Measurements from ENCODE around the gene HOXA3. TPM values are rescaled to one million over a fixed set of nuclear protein-coding genes. Genes with fewer than 3 reads are reported as not detected.

Gene HOXA3
- total RNA-seq, 6 donors from 2014 or later, result 0.20 to 11.4 (median 3.5) TPM

DNA sequence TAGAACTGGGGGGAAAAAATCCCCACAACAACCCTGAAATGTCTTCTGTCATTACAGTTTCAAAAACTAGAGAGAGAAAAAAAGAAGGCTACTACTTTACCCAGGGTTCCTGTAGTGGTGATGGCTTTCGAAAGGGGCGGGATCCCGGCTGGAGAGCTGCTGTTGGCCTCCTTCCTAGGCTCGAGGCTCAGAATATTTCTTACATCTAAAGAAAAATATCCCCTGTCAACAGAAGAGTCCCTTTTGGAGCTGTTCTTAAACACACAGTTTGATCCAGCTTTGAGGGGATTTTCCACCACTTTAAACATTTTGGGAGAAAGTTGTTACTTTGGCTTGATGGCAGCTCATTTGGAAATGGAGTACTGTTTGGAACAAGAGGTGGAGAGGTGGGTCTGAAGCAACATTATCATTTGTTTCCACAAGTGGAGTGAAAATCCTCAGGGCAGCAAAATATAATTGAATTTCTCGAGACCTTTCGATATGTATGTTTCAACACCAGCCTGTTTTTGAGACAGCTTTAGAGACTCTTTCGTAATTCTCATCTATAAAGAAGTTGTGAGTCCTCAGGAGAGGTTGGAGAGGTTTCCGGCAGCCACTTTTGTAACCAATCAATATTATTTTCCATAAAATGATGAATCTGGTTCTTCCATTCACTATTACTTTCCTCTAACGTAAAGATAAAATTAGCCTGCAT, 42.5 kb upstream of the HOXA3 start:
- peaks cover 0 to 93% (median 57%) of the 10 kb centered on the region in 4 donors for H3K27me3 ChIP-seq
- no peak for ATAC-seq (ENCODE audit: low FRiP score in 2 of 2)
- 31% methylated on average over 9 of the region's 9 CpGs for WGBS, 2 donors

DNA sequence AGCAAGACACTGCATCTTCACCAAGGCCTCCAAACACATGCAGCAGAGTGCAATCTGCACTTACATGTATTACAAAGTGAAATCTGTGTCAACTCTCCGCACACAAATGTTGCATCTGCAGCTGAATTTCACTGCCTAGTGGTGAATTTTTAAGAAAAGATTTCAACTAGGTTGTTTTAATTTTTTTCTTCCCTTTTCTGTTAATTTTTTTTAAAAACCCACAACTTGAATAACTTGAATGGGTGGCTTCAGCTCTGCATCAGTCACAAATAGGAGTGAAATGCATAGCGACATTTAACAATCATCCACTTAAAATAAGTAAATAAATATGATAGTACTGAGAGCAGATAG, 41.6 kb upstream of the HOXA3 start:
- 31 to 35% methylated on average over 2 of the region's 2 CpGs for WGBS, 2 donors

More for the DNA sequence above, 42.5 kb upstream of the HOXA3 start:
- TF ChIP-seq EP300 (IDR thresholded peaks at IDR 0.05) (no peak), POLR2AphosphoS5 (IDR thresholded peaks at IDR 0.05) (no peak), POLR2A (IDR thresholded peaks at IDR 0.05) (no peak)
- TF ChIP-seq, protein P1, sequence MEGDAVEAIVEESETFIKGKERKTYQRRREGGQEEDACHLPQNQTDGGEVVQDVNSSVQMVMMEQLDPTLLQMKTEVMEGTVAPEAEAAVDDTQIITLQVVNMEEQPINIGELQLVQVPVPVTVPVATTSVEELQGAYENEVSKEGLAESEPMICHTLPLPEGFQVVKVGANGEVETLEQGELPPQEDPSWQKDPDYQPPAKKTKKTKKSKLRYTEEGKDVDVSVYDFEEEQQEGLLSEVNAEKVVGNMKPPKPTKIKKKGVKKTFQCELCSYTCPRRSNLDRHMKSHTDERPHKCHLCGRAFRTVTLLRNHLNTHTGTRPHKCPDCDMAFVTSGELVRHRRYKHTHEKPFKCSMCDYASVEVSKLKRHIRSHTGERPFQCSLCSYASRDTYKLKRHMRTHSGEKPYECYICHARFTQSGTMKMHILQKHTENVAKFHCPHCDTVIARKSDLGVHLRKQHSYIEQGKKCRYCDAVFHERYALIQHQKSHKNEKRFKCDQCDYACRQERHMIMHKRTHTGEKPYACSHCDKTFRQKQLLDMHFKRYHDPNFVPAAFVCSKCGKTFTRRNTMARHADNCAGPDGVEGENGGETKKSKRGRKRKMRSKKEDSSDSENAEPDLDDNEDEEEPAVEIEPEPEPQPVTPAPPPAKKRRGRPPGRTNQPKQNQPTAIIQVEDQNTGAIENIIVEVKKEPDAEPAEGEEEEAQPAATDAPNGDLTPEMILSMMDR (IDR thresholded peaks at IDR 0.05), result no peak
- Histone ChIP-seq H3K4me1 (peaks cover 23 to 31% (median 27%) of the 10 kb centered on the region in 4 donors), H3K27ac (no peak overlapping the region), H3K36me3 (no peaks in the 10 kb centered on the region), H3K9me3 (no peaks in the 10 kb centered on the region), H3K4me3 (no peak overlapping the region)
- no peak for DNase-seq

GRCh38 chr7:27193335-27194001, 41.1 kb upstream of the HOXA3 start:
- Histone ChIP-seq H3K4me1 (peaks cover 24 to 33% (median 28%) of the 10 kb centered on the region in 4 donors), H3K9me3 (no peaks in the 10 kb centered on the region), H3K27ac (no peak overlapping the region), H3K4me3 (peak overlapping the region in 3 of 4 donors; percentile 22 to 37 (median 37)), H3K36me3 (no peaks in the 10 kb centered on the region), H3K27me3 (peaks cover under 1 to 96% (median 58%) of the 10 kb centered on the region in 4 donors)
- TF ChIP-seq POLR2A (IDR thresholded peaks at IDR 0.05) (no peak), POLR2AphosphoS5 (IDR thresholded peaks at IDR 0.05) (no peak), EP300 (IDR thresholded peaks at IDR 0.05) (no peak)
- TF ChIP-seq, protein P1 (IDR thresholded peaks at IDR 0.05), result no peak
- WGBS, 2 donors, result 15 to 19% methylated on average over 24 to 29 of the region's 29 CpGs
- ATAC-seq (ENCODE audit: low FRiP score in 2 of 2) (no peak), DNase-seq (no peak)

More for the DNA sequence above, 41.6 kb upstream of the HOXA3 start:
- H3K36me3 ChIP-seq, result no peaks in the 10 kb centered on the region
- no peak overlapping the region for H3K4me3 ChIP-seq
- TF ChIP-seq, protein P1 (IDR thresholded peaks at IDR 0.05), result no peak
- TF ChIP-seq POLR2AphosphoS5 (IDR thresholded peaks at IDR 0.05), result no peak
- no peak for TF ChIP-seq EP300 (IDR thresholded peaks at IDR 0.05)
- TF ChIP-seq POLR2A (IDR thresholded peaks at IDR 0.05), result no peak
- peaks cover 23 to 29% (median 26%) of the 10 kb centered on the region in 4 donors for H3K4me1 ChIP-seq
- H3K9me3 ChIP-seq, result no peaks in the 10 kb centered on the region
- peaks cover 0 to 96% (median 58%) of the 10 kb centered on the region in 4 donors for H3K27me3 ChIP-seq
- H3K27ac ChIP-seq, result no peak overlapping the region
- no peak for DNase-seq
- ATAC-seq (ENCODE audit: low FRiP score in 2 of 2), result no peak

DNA sequence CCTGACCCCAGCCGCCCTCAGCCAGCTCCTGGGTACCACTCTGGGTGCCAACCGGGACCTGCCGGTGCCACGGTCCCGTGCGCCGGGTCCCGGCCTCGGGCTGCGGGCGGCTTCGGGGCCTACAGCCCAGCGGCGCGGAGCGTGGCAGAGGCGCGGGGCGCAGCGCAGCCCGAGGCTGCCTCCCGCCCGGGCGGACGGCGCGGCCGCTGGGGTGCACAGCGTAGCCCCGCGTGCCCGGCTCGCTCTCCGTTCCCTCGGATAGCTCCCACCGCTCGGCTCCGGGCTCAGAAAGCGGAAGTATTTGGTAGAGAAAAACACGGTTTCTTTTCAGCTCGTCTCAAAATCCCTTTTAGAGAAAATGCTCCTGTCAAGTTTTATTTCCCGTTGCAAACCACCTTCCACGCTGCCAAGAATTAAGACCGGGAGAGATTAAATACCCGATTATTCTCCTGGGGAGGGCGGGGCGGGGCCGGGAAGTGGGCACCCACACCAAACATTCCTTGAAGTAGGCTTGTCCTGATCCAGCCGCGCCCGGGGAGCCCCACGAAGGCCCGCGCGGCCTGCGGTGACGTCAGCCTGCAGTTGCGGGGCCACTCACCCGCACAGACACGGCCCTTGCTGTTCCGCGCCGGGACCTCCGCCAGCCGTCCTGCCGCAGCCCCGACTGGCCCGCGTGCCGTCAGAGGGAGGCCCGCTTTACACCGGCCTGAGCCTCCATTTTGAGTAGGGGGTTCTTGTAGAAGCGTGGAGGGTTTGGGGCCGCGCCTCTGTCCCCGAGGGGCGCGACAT, 40.4 kb upstream of the HOXA3 start:
- H3K27me3 ChIP-seq, result peaks cover 3 to 96% (median 58%) of the 10 kb centered on the region in 4 donors
- DNase-seq, result peak in 1 of 2 donors; percentile 86

More for the DNA sequence above, 40.4 kb upstream of the HOXA3 start:
- H3K4me3 ChIP-seq, result peak overlapping the region; percentile 18 to 37 (median 30)
- ATAC-seq (ENCODE audit: low FRiP score in 2 of 2), result peak in 1 of 2 donors; percentile 64
- H3K4me1 ChIP-seq, result peaks cover 32 to 35% (median 34%) of the 10 kb centered on the region in 4 donors
- no peaks in the 10 kb centered on the region for H3K36me3 ChIP-seq
- H3K9me3 ChIP-seq, result no peaks in the 10 kb centered on the region
- TF ChIP-seq POLR2A (IDR thresholded peaks at IDR 0.05) (no peak), POLR2AphosphoS5 (IDR thresholded peaks at IDR 0.05) (no peak), EP300 (IDR thresholded peaks at IDR 0.05) (no peak)
- TF ChIP-seq, protein P1 (IDR thresholded peaks at IDR 0.05), result no peak
- WGBS, 2 donors, result 2 to 5% methylated on average over 13 to 59 of the region's 78 CpGs
- no peak overlapping the region for H3K27ac ChIP-seq
